Stimulated activated effector memory CD8-positive, alpha-beta T cell treated with anti-CD3 and anti-CD28 coated beads, Interleukin-12 subunit alpha, Interleukin-12 subunit beta, amount 100 ng/mL, for 72 hours (primary cell): ENCODE measurements around the gene DEPDC7.
"Not testable (repeated sequence)": the region's sequence is repeated elsewhere in the genome, so short reads cannot be mapped to it uniquely, and the experiment has no call there.

Source experiments
- ATAC-seq: fragments of 150-1000 bp; cut with Tn5 transposase; 2 replicates; pipeline ENCODE4 v1.10.0; 2021
- DNase-seq, 2 donors: peaks; one replicate each; pipeline ENCODE4 v3.0.0; 2021 to 2022; ENCODE audit warnings: low spot score in 2 of 2
- H3K27ac Mint-ChIP-seq: one replicate; pipeline ENCODE4 v1.8.0; 2022; ENCODE audit warnings: mild to moderate bottlenecking, mixed read lengths
- H3K36me3 Mint-ChIP-seq: one replicate; pipeline ENCODE4 v1.8.0; 2022; ENCODE audit warnings: mild to moderate bottlenecking, mixed read lengths
- H3K4me1 Mint-ChIP-seq: one replicate; pipeline ENCODE4 v1.8.0; 2022; ENCODE audit warnings: mixed read lengths
- H3K4me3 Mint-ChIP-seq: one replicate; pipeline ENCODE4 v1.8.0; 2022; ENCODE audit warnings: mild to moderate bottlenecking, mixed read lengths
- H3K9me3 Mint-ChIP-seq: one replicate; pipeline ENCODE4 v1.8.0; 2022; ENCODE audit warnings: mixed read lengths

Gene DEPDC7

GRCh38 chr11:33015621-33016551 lies at the start of gene DEPDC7:
DEPDC7 (plus strand) TSS chr11:33015878; CDS start chr11:33015956, 78 bp downstream.
- Mint-ChIP-seq H3K4me1 (peaks cover 5% of the 10 kb centered on the region), H3K27ac (no peak within 1 kb of the TSS), H3K36me3 (no peaks in the 10 kb centered on the region), H3K4me3 (peak within 1 kb of the TSS; percentile 73), H3K9me3 (no peaks in the 10 kb centered on the region)
- DNase-seq (peak; percentile 60 to 83), ATAC-seq (peak; percentile 82)

- Mint-ChIP-seq H3K9me3 (no peaks in the 10 kb centered on the region), H3K36me3 (peaks cover 28% of the 10 kb centered on the region), H3K4me1 (no peaks in the 10 kb centered on the region), H3K27ac (no peak overlapping the region), H3K4me3 (no peak overlapping the region)
- DNase-seq: no peak
- ATAC-seq: no peak
These were observed 47.1 kb upstream of the DEPDC7 start for GRCh38 chr11:32968541-32968940.

GRCh38 chr11:32972233-32972632 lies 43.4 kb upstream of the DEPDC7 start:
- not testable (repeated sequence) for H3K27ac Mint-ChIP-seq, DNase-seq, H3K4me1 Mint-ChIP-seq, H3K9me3 Mint-ChIP-seq, H3K4me3 Mint-ChIP-seq, ATAC-seq
- H3K36me3 Mint-ChIP-seq: peaks cover 47% of the 10 kb centered on the region

GRCh38 chr11:32972781-32973180 lies 42.9 kb upstream of the DEPDC7 start:
- Mint-ChIP-seq H3K36me3 (peaks cover 47% of the 10 kb centered on the region), H3K27ac (no peak overlapping the region)
- ATAC-seq: no peak

GRCh38 chr11:32982626-32983025 lies 33.1 kb upstream of the DEPDC7 start:
- DNase-seq (no peak), ATAC-seq (no peak)
- Mint-ChIP-seq H3K9me3 (no peaks in the 10 kb centered on the region), H3K4me3 (no peak overlapping the region), H3K4me1 (no peaks in the 10 kb centered on the region), H3K27ac (no peak overlapping the region), H3K36me3 (no peaks in the 10 kb centered on the region)

More at GRCh38 chr11:32972781-32973180, 42.9 kb upstream of the DEPDC7 start:
- H3K4me3 Mint-ChIP-seq: no peak overlapping the region
- no peak for DNase-seq
- H3K4me1 Mint-ChIP-seq: no peaks in the 10 kb centered on the region
- H3K9me3 Mint-ChIP-seq: no peaks in the 10 kb centered on the region

GRCh38 chr11:32983506-32983905 lies 32.2 kb upstream of the DEPDC7 start:
- Mint-ChIP-seq H3K36me3 (no peaks in the 10 kb centered on the region), H3K27ac (no peak overlapping the region), H3K4me1 (no peaks in the 10 kb centered on the region), H3K4me3 (no peak overlapping the region), H3K9me3 (no peaks in the 10 kb centered on the region)
- DNase-seq: no peak
- ATAC-seq: no peak

- no peak overlapping the region for H3K4me3 Mint-ChIP-seq
- H3K4me1 Mint-ChIP-seq: no peaks in the 10 kb centered on the region
- H3K27ac Mint-ChIP-seq: no peak overlapping the region
- DNase-seq (no peak), ATAC-seq (no peak)
- H3K36me3 Mint-ChIP-seq: no peaks in the 10 kb centered on the region
- no peaks in the 10 kb centered on the region for H3K9me3 Mint-ChIP-seq
These were observed 30.1 kb upstream of the DEPDC7 start for GRCh38 chr11:32985600-32985999.

GRCh38 chr11:32987851-32988250 lies 27.8 kb upstream of the DEPDC7 start:
- no peaks in the 10 kb centered on the region for H3K4me1 Mint-ChIP-seq

GRCh38 chr11:32990481-32990880 lies 25.2 kb upstream of the DEPDC7 start:
- H3K36me3 Mint-ChIP-seq: no peaks in the 10 kb centered on the region
- no peaks in the 10 kb centered on the region for H3K4me1 Mint-ChIP-seq
- peaks cover 10% of the 10 kb centered on the region for H3K9me3 Mint-ChIP-seq
- ATAC-seq (no peak), DNase-seq (no peak)
- H3K27ac Mint-ChIP-seq: no peak overlapping the region
- H3K4me3 Mint-ChIP-seq: no peak overlapping the region

More at GRCh38 chr11:32987851-32988250, 27.8 kb upstream of the DEPDC7 start:
- no peak overlapping the region for H3K27ac Mint-ChIP-seq
- H3K9me3 Mint-ChIP-seq: peaks cover 7% of the 10 kb centered on the region
- DNase-seq (no peak), ATAC-seq (no peak)
- no peak overlapping the region for H3K4me3 Mint-ChIP-seq
- no peaks in the 10 kb centered on the region for H3K36me3 Mint-ChIP-seq

- no peaks in the 10 kb centered on the region for H3K36me3 Mint-ChIP-seq
- ATAC-seq (no peak), DNase-seq (no peak)
- peaks cover 10% of the 10 kb centered on the region for H3K9me3 Mint-ChIP-seq
- no peaks in the 10 kb centered on the region for H3K4me1 Mint-ChIP-seq
- no peak overlapping the region for H3K4me3 Mint-ChIP-seq
- H3K27ac Mint-ChIP-seq: no peak overlapping the region
These were observed 24.3 kb upstream of the DEPDC7 start for GRCh38 chr11:32991427-32991826.

GRCh38 chr11:32991898-32992297 lies 23.8 kb upstream of the DEPDC7 start:
- H3K9me3 Mint-ChIP-seq: peaks cover 10% of the 10 kb centered on the region
- H3K4me3 Mint-ChIP-seq: no peak overlapping the region
- ATAC-seq (no peak), DNase-seq (no peak)
- no peaks in the 10 kb centered on the region for H3K4me1 Mint-ChIP-seq
- no peaks in the 10 kb centered on the region for H3K36me3 Mint-ChIP-seq
- H3K27ac Mint-ChIP-seq: no peak overlapping the region

- H3K4me3 Mint-ChIP-seq: no peak overlapping the region
- H3K27ac Mint-ChIP-seq: no peak overlapping the region
- ATAC-seq: no peak
- H3K36me3 Mint-ChIP-seq: no peaks in the 10 kb centered on the region
- H3K4me1 Mint-ChIP-seq: peaks cover 5% of the 10 kb centered on the region
- DNase-seq: no peak
- peaks cover 4% of the 10 kb centered on the region for H3K9me3 Mint-ChIP-seq
These were observed 15.5 kb upstream of the DEPDC7 start for GRCh38 chr11:33000181-33000580.

- no peaks in the 10 kb centered on the region for H3K36me3 Mint-ChIP-seq
- no peak overlapping the region for H3K27ac Mint-ChIP-seq
- peaks cover 15% of the 10 kb centered on the region for H3K4me1 Mint-ChIP-seq
- no peak overlapping the region for H3K4me3 Mint-ChIP-seq
- DNase-seq (no peak), ATAC-seq (no peak)
- peaks cover 4% of the 10 kb centered on the region for H3K9me3 Mint-ChIP-seq
These were observed 14.4 kb upstream of the DEPDC7 start for GRCh38 chr11:33001281-33001680.

- Mint-ChIP-seq H3K4me3 (no peak overlapping the region), H3K36me3 (no peaks in the 10 kb centered on the region), H3K9me3 (peaks cover 4% of the 10 kb centered on the region), H3K4me1 (peaks cover 15% of the 10 kb centered on the region), H3K27ac (no peak overlapping the region)
- ATAC-seq (no peak), DNase-seq (no peak)
These were observed 13.7 kb upstream of the DEPDC7 start for GRCh38 chr11:33001751-33002542.

- Mint-ChIP-seq H3K9me3 (no peaks in the 10 kb centered on the region), H3K36me3 (no peaks in the 10 kb centered on the region), H3K27ac (no peak overlapping the region), H3K4me1 (peaks cover 15% of the 10 kb centered on the region), H3K4me3 (no peak overlapping the region)
- no peak for DNase-seq
- ATAC-seq: no peak
These were observed 10.5 kb upstream of the DEPDC7 start for GRCh38 chr11:33005175-33005574.
